Caco-2 (cell line): ENCODE measurements around the gene SEC22C. TPM values are rescaled to one million over a fixed set of nuclear protein-coding genes. Genes with fewer than 3 reads are reported as not detected.

ENCODE experiments used
- BruUV-seq: library from RNA; stranded (reverse); fragments of 400-500 nt; replicated peaks from 2 replicates; lab custom pipeline; 2021; lab: Mats Ljungman, UMichigan
- CTCF ChIA-PET: fragments of 300-600 bp; sonication (Branson Sonifier 250); formaldehyde crosslinking; loops from one replicate; lab custom pipeline; 2022; ENCODE audit warnings: antibody characterized with exemption; lab: Charles Lee
- POLR2A ChIA-PET: fragments of 300-600 bp; sonication (Branson Sonifier 250); formaldehyde crosslinking; loops from one replicate; lab custom pipeline; 2022; ENCODE audit warnings: antibody characterized with exemption; lab: Charles Lee
- DNase-seq, 2 experiments: peaks; one replicate each; pipeline versions ENCODE4 v3.0.0 to v3.0.0-alpha.2; 2020 to 2022
- H3K27me3 ChIP-seq: replicated peaks from 2 replicates; pipeline ENCODE4 v1.6.0; 2011; ENCODE audit warnings: low read length; ENCODE audit not compliant: control insufficient read depth, insufficient read depth
- H3K36me3 ChIP-seq: 2 replicates; pipeline ENCODE4 v1.5.1; 2011; ENCODE audit warnings: low read length; ENCODE audit not compliant: control insufficient read depth, insufficient read depth
- H3K4me1 ChIP-seq: fragments of 250-450 bp; sonication (Bioruptor Pico); 2 replicates; pipeline ENCODE4 v1.5.1; 2020; ENCODE audit warnings: mild to moderate bottlenecking
- H3K4me3 ChIP-seq: 2 replicates; pipeline ENCODE4 v1.5.1; 2011; ENCODE audit warnings: low read depth, mild to moderate bottlenecking, control low read depth, low read length
- H3K9me3 ChIP-seq: fragments of 250-450 bp; sonication (Bioruptor Pico); 2 replicates; pipeline ENCODE4 v1.5.1; 2020; ENCODE audit warnings: mild to moderate bottlenecking, moderate library complexity
- H3K27ac Mint-ChIP-seq: one replicate; pipeline ENCODE4 v1.8.0; 2022; ENCODE audit warnings: mixed read lengths; ENCODE audit not compliant: unreplicated experiment
- H3K27me3 Mint-ChIP-seq: one replicate; pipeline ENCODE4 v1.8.0; 2022; ENCODE audit warnings: mixed read lengths; ENCODE audit not compliant: insufficient read depth, unreplicated experiment
- H3K36me3 Mint-ChIP-seq: one replicate; pipeline ENCODE4 v1.8.0; 2022; ENCODE audit warnings: mild to moderate bottlenecking, mixed read lengths; ENCODE audit not compliant: insufficient read depth, unreplicated experiment
- H3K4me1 Mint-ChIP-seq: one replicate; pipeline ENCODE4 v1.8.0; 2022; ENCODE audit warnings: low read depth, mixed read lengths; ENCODE audit not compliant: unreplicated experiment
- H3K4me3 Mint-ChIP-seq: one replicate; pipeline ENCODE4 v1.8.0; 2022; ENCODE audit warnings: mild to moderate bottlenecking, moderate library complexity, mixed read lengths; ENCODE audit not compliant: unreplicated experiment
- H3K9me3 Mint-ChIP-seq: one replicate; pipeline ENCODE4 v1.8.0; 2022; ENCODE audit warnings: mixed read lengths; ENCODE audit not compliant: unreplicated experiment
- CTCF ChIP-seq, 2 experiments: fragments of 200-600 bp in 1 of 2; IDR thresholded peaks; 1 replicate in 1 of 2; 2 replicates in 1 of 2; pipeline versions ENCODE4 v1.5.1 to v1.8.0; 2011 to 2022; ENCODE audit warnings: antibody characterized with exemption in 1 of 2, control low read depth in 1 of 2, inconsistent platforms in 1 of 2, low read depth in 1 of 2, low read length in 1 of 2, mild to moderate bottlenecking in 1 of 2, moderate library complexity in 1 of 2; ENCODE audit not compliant: insufficient read depth in 1 of 2, severe bottlenecking in 1 of 2, unreplicated experiment in 1 of 2
- intact Hi-C: fragments of 100-400 bp; cut with micrococcal nuclease; formaldehyde crosslinking; loops from one replicate; pipeline ENCODE4 v1.10.0; 2022; ENCODE audit not compliant: unreplicated experiment
- total RNA-seq: library from RNA; stranded (reverse); gene quantifications from 2 replicates; pipeline ENCODE4 v1.2.3, GENCODE V29; 2022

The SEC22C gene
- total RNA-seq, 1 experiment from 2014 or later, result 36.4 TPM

GRCh38 chr3:42499478-42499871 lies 82.3 kb downstream of the SEC22C start:
- intact Hi-C loops, result no loop called here
- Mint-ChIP-seq H3K36me3 (peaks cover 8% of the 10 kb centered on the region), H3K4me3 (no peak overlapping the region), H3K27me3 (peaks cover 10% of the 10 kb centered on the region), H3K9me3 (no peaks in the 10 kb centered on the region), H3K27ac (no peak overlapping the region), H3K4me1 (peaks cover 16% of the 10 kb centered on the region)
- POLR2A ChIA-PET, result no interaction called here
- Histone ChIP-seq H3K27me3 (no peaks in the 10 kb centered on the region), H3K4me3 (no peak overlapping the region), H3K36me3 (no peaks in the 10 kb centered on the region), H3K9me3 (no peaks in the 10 kb centered on the region), H3K4me1 (peaks cover 4% of the 10 kb centered on the region; the same call in 1 of the 2 replicates)
- DNase-seq, result peak in 1 of 2 experiments; percentile 12
- CTCF ChIA-PET, result no interaction called here
- TF ChIP-seq CTCF (IDR thresholded peaks at IDR 0.05; ENCODE audit: insufficient read depth in 1 of 2, low read depth in 1 of 2, low read length in 1 of 2, severe bottlenecking in 1 of 2, unreplicated experiment in 1 of 2), result no peak
- BruUV-seq, result no TSS peak

- no peaks in the 10 kb centered on the region for H3K9me3 ChIP-seq
- Mint-ChIP-seq H3K4me3 (no peak overlapping the region), H3K4me1 (peaks cover 16% of the 10 kb centered on the region), H3K27me3 (peaks cover 10% of the 10 kb centered on the region), H3K27ac (no peak overlapping the region), H3K36me3 (peaks cover 8% of the 10 kb centered on the region), H3K9me3 (no peaks in the 10 kb centered on the region)
- peak in 1 of 2 experiments; percentile 18 for DNase-seq
- POLR2A ChIA-PET, result no interaction called here
- H3K4me1 ChIP-seq, result peaks cover 4% of the 10 kb centered on the region; the same call in 1 of the 2 replicates
- H3K36me3 ChIP-seq, result no peaks in the 10 kb centered on the region
- BruUV-seq, result no TSS peak
- intact Hi-C loops, result no loop called here
- no peaks in the 10 kb centered on the region for H3K27me3 ChIP-seq
- TF ChIP-seq CTCF (IDR thresholded peaks at IDR 0.05; ENCODE audit: insufficient read depth in 1 of 2, low read depth in 1 of 2, low read length in 1 of 2, severe bottlenecking in 1 of 2, unreplicated experiment in 1 of 2), result no peak
- CTCF ChIA-PET, result no interaction called here
- H3K4me3 ChIP-seq, result no peak overlapping the region
These were observed 82.8 kb downstream of the SEC22C start for GRCh38 chr3:42498791-42499477.

GRCh38 chr3:42498034-42498433 lies 83.7 kb downstream of the SEC22C start:
- Mint-ChIP-seq H3K27ac (no peak overlapping the region), H3K4me1 (peaks cover 16% of the 10 kb centered on the region), H3K27me3 (peaks cover 10% of the 10 kb centered on the region), H3K9me3 (no peaks in the 10 kb centered on the region), H3K36me3 (peaks cover 8% of the 10 kb centered on the region), H3K4me3 (no peak overlapping the region)
- no peak overlapping the region for H3K4me3 ChIP-seq
- H3K27me3 ChIP-seq, result no peaks in the 10 kb centered on the region
- no TSS peak for BruUV-seq
- H3K9me3 ChIP-seq, result no peaks in the 10 kb centered on the region
- CTCF ChIA-PET, result interaction anchor here (0.5 kb wide), 1 partner anchor 48 kb away, joined by 3 read pairs; no protein-coding TSS in a partner anchor
- H3K36me3 ChIP-seq, result no peaks in the 10 kb centered on the region
- no peak for TF ChIP-seq CTCF (IDR thresholded peaks at IDR 0.05; ENCODE audit: insufficient read depth in 1 of 2, low read depth in 1 of 2, low read length in 1 of 2, severe bottlenecking in 1 of 2, unreplicated experiment in 1 of 2)
- POLR2A ChIA-PET, result no interaction called here
- H3K4me1 ChIP-seq, result peaks cover 4% of the 10 kb centered on the region; the same call in 1 of the 2 replicates
- intact Hi-C loops, result no loop called here
- peak in 1 of 2 experiments; percentile 10 for DNase-seq

Other genes with a start within 250 kb of the SEC22C start
- gene LYZL4, start 171.4 kb downstream of the SEC22C start, total RNA-seq, result not detected in 2 replicates
- 3.7 and 3.8 TPM in 2 replicates for gene VIPR1, start 79.3 kb downstream of the SEC22C start, total RNA-seq
- 37.3 and 38.7 TPM in 2 replicates for gene SS18L2, start 8.9 kb upstream of the SEC22C start, total RNA-seq
- gene NKTR, start 18.7 kb upstream of the SEC22C start, total RNA-seq, result 66.6 and 67.9 TPM in 2 replicates
- 4.8 and 5.2 TPM in 2 replicates for gene ZBTB47, start 71.7 kb upstream of the SEC22C start, total RNA-seq
- not detected in 2 replicates for gene KLHL40, start 103.6 kb upstream of the SEC22C start, total RNA-seq
- not detected in 2 replicates for gene HHATL, start 120.8 kb upstream of the SEC22C start, total RNA-seq
- gene CCDC13, start 191.3 kb upstream of the SEC22C start, total RNA-seq, result 0.82 and 1.4 TPM in 2 replicates
- 108 and 112 TPM in 2 replicates for gene HIGD1A, start 222.5 kb upstream of the SEC22C start, total RNA-seq
- 3.5 and 4.1 TPM in 2 replicates for gene ACKR2, start 227.5 kb upstream of the SEC22C start, total RNA-seq